H1 (cell line): Measurements from ENCODE around the gene POC1B. TPM values are rescaled to one million over a fixed set of nuclear protein-coding genes. Genes with fewer than 3 reads are reported as not detected.

Source experiments
- CTCF ChIA-PET: fragments of 300-600 bp; sonication (Branson Sonifier 250); formaldehyde crosslinking; loops from one replicate; lab custom pipeline; 2021; ENCODE audit not compliant: partially characterized antibody; lab: Charles Lee
- POLR2A ChIA-PET: fragments of 300-600 bp; sonication (Branson Sonifier 250); formaldehyde crosslinking; loops from one replicate; lab custom pipeline; 2021; ENCODE audit warnings: inconsistent platforms; ENCODE audit not compliant: partially characterized antibody; lab: Charles Lee
- DNase-seq, 2 experiments: peaks; one replicate each; pipeline versions ENCODE4 v3.0.0 to v3.0.0-alpha.2; 2010 to 2022; ENCODE audit warnings: low spot score in 2 of 2, low read depth in 1 of 2, mixed read lengths in 1 of 2
- FAIRE-seq: peaks from 2 replicates; lab custom pipeline; 2011; peaks lifted over from hg19 to GRCh38; lab: Jason Lieb, UNC
- H2AFZ ChIP-seq: 2 replicates; pipeline ENCODE4 v1.8.1; 2012; ENCODE audit warnings: low read length, inconsistent platforms
- H2AK5ac ChIP-seq: 2 replicates; pipeline ENCODE4 v1.6.1; 2013; ENCODE audit warnings: low read depth, low read length
- H2BK120ac ChIP-seq: replicated peaks from 2 replicates; pipeline ENCODE3; 2013; ENCODE audit warnings: low read depth, low read length, inconsistent platforms
- H2BK12ac ChIP-seq: 2 replicates; pipeline ENCODE4 v1.6.1; 2013; ENCODE audit warnings: low read depth, low read length
- H2BK15ac ChIP-seq: 2 replicates; pipeline ENCODE4 v1.6.1; 2013; ENCODE audit warnings: low read length
- H2BK20ac ChIP-seq: 2 replicates; pipeline ENCODE4 v1.6.1; 2013; ENCODE audit warnings: low read length
- H2BK5ac ChIP-seq: 2 replicates; pipeline ENCODE4 v1.6.1; 2013; ENCODE audit warnings: low read depth, low read length
- H3K14ac ChIP-seq: 2 replicates; pipeline ENCODE4 v1.6.1; 2013; ENCODE audit warnings: inconsistent platforms; ENCODE audit not compliant: insufficient read length
- H3K18ac ChIP-seq: 2 replicates; pipeline ENCODE4 v1.6.1; 2013; ENCODE audit warnings: low read length; ENCODE audit errors: extremely low read depth
- H3K23ac ChIP-seq: 2 replicates; pipeline ENCODE4 v1.6.1; 2013; ENCODE audit warnings: inconsistent platforms; ENCODE audit not compliant: insufficient read length
- H3K23me2 ChIP-seq: 2 replicates; pipeline ENCODE4 v1.6.1; 2013; ENCODE audit warnings: low read depth, low read length
- H3K27ac ChIP-seq: 2 replicates; pipeline ENCODE4 v1.6.1; 2011; ENCODE audit warnings: low read depth, low read length, inconsistent platforms
- H3K27me3 ChIP-seq, 4 experiments: replicated peaks in 1 of 4; 1 replicate in 1 of 4; 2 replicates in 3 of 4; pipeline versions ENCODE4 v1.6.1 to v1.8.1; 2011 to 2013; ENCODE audit warnings: low read length in 3 of 4, mild to moderate bottlenecking in 3 of 4, inconsistent platforms in 2 of 4, mixed read lengths in 2 of 4, moderate library complexity in 1 of 4; ENCODE audit not compliant: control insufficient read depth in 3 of 4, insufficient read depth in 3 of 4; ENCODE audit errors: extremely low read depth in 1 of 4
- H3K36me3 ChIP-seq, 4 experiments: 2 replicates each; pipeline versions ENCODE4 v1.6.1 to v1.8.1; 2011 to 2013; ENCODE audit warnings: mild to moderate bottlenecking in 4 of 4, low read length in 3 of 4, moderate library complexity in 2 of 4, control low read depth in 1 of 4, inconsistent platforms in 1 of 4; ENCODE audit not compliant: insufficient read depth in 4 of 4, control insufficient read depth in 2 of 4
- H3K4ac ChIP-seq: replicated peaks from 2 replicates; pipeline ENCODE3; 2013; ENCODE audit warnings: low read length, low read depth, mixed read lengths, inconsistent platforms; ENCODE audit not compliant: insufficient read length
- H3K4me1 ChIP-seq, 4 experiments: replicated peaks in 1 of 4; 1 replicate in 1 of 4; 2 replicates in 3 of 4; pipeline versions ENCODE4 v1.6.1 to v1.8.1; 2011 to 2013; ENCODE audit warnings: low read length in 3 of 4, inconsistent platforms in 2 of 4, mixed read lengths in 1 of 4; ENCODE audit not compliant: insufficient read depth in 4 of 4, control insufficient read depth in 3 of 4
- H3K4me2 ChIP-seq, 2 experiments: 2 replicates each; pipeline versions ENCODE4 v1.6.1 to v1.8.1; 2011 to 2013; ENCODE audit warnings: low read depth in 2 of 2, low read length in 2 of 2, control low read depth in 1 of 2, inconsistent platforms in 1 of 2, mild to moderate bottlenecking in 1 of 2; ENCODE audit not compliant: insufficient read depth in 1 of 2
- H3K4me3 ChIP-seq, 4 experiments: fragments of 200-600, 300-600 bp in 1 of 4; sonication (generic), shearing (Covaris generic), sonication (Bioruptor Twin) in 1 of 4; 2 replicates each; pipeline versions ENCODE4 v1.5.1 to v1.8.1; 2011 to 2016; ENCODE audit warnings: low read length in 4 of 4, low read depth in 3 of 4, control low read depth in 2 of 4, inconsistent platforms in 2 of 4, mild to moderate bottlenecking in 2 of 4, mixed read lengths in 1 of 4, moderate library complexity in 1 of 4; ENCODE audit not compliant: insufficient read depth in 2 of 4; ENCODE audit errors: extremely low read depth in 1 of 4
- H3K56ac ChIP-seq: replicated peaks from 2 replicates; pipeline ENCODE3; 2013; ENCODE audit warnings: low read depth, mild to moderate bottlenecking, mixed read lengths, low read length, inconsistent platforms; ENCODE audit not compliant: insufficient read length
- H3K79me1 ChIP-seq: 2 replicates; pipeline ENCODE4 v1.6.1; 2013; ENCODE audit warnings: low read depth, low read length, control low read depth
- H3K79me2 ChIP-seq, 2 experiments: 2 replicates each; pipeline versions ENCODE4 v1.6.1 to v1.8.1; 2012 to 2013; ENCODE audit warnings: low read length in 2 of 2, mild to moderate bottlenecking in 2 of 2, inconsistent platforms in 1 of 2; ENCODE audit not compliant: insufficient read depth in 2 of 2, control insufficient read depth in 1 of 2
- H3K9ac ChIP-seq, 4 experiments: replicated peaks in 1 of 4; 1 replicate in 1 of 4; 2 replicates in 3 of 4; pipeline versions ENCODE4 v1.6.1 to v1.8.1; 2011 to 2013; ENCODE audit warnings: low read depth in 3 of 4, low read length in 3 of 4, control low read depth in 2 of 4, mild to moderate bottlenecking in 2 of 4, moderate library complexity in 2 of 4, inconsistent platforms in 1 of 4; ENCODE audit errors: extremely low read depth in 1 of 4
- H3K9me3 ChIP-seq, 2 experiments: 2 replicates each; pipeline versions ENCODE4 v1.6.1 to v1.8.1; 2012 to 2013; ENCODE audit warnings: mild to moderate bottlenecking in 2 of 2, moderate library complexity in 2 of 2, control low read depth in 1 of 2, inconsistent platforms in 1 of 2, low read depth in 1 of 2, low read length in 1 of 2, mixed read lengths in 1 of 2; ENCODE audit not compliant: insufficient read depth in 2 of 2
- H4K20me1 ChIP-seq, 2 experiments: replicated peaks in 1 of 2; 2 replicates each; pipeline versions ENCODE3 to v1.8.1; 2011 to 2013; ENCODE audit warnings: inconsistent platforms in 2 of 2, low read length in 2 of 2, mild to moderate bottlenecking in 1 of 2; ENCODE audit not compliant: insufficient read depth in 2 of 2, control insufficient read depth in 1 of 2
- H4K5ac ChIP-seq: 2 replicates; pipeline ENCODE4 v1.6.1; 2013; ENCODE audit warnings: low read length, low read depth, mixed read lengths, inconsistent platforms; ENCODE audit not compliant: insufficient read length
- H4K8ac ChIP-seq: 2 replicates; pipeline ENCODE4 v1.8.0; 2013; ENCODE audit warnings: mild to moderate bottlenecking, moderate library complexity, low read length, inconsistent platforms; ENCODE audit not compliant: insufficient read depth; ENCODE audit errors: extremely low read depth
- H4K91ac ChIP-seq: replicated peaks from 2 replicates; pipeline ENCODE3; 2013; ENCODE audit warnings: low read length, mixed read lengths, inconsistent platforms; ENCODE audit not compliant: insufficient read length
- KDM5A ChIP-seq: fragments of 200-600 bp; IDR thresholded peaks from 2 replicates; pipeline ENCODE4 v1.7.1; 2012; ENCODE audit warnings: mild to moderate bottlenecking, low read length, inconsistent platforms, mixed read lengths
- WGBS, 2 experiments: shearing (Covaris generic) in 1 of 2; methylation state at CpG; one replicate each; pipeline versions ENCODE4 v1.1.6 to v1.1.7; 2013 to 2015; ENCODE audit warnings: low lambda C conversion rate in 2 of 2, mixed read lengths in 2 of 2, inconsistent platforms in 1 of 2, low coverage in 1 of 2, missing lambda C conversion rate in 1 of 2; ENCODE audit not compliant: insufficient replicate concordance in 2 of 2, insufficient coverage in 1 of 2, insufficient read length in 1 of 2; ENCODE audit errors: extremely low coverage in 1 of 2, missing lambda C conversion rate in 1 of 2; 5-methylcytosine and 5-hydroxymethylcytosine counted together
- polyA plus RNA-seq, 7 experiments: library from polyadenylated mRNA; depleted of rRNA in 3 of 7; stranded (reverse) in 5 of 7; unstranded in 2 of 7; fragments of >200 nt in 5 of 7; fragments of 200-250 nt in 2 of 7; gene quantifications; 1 replicate in 5 of 7; 2 replicates in 1 of 7; 4 replicates in 1 of 7; pipeline versions ENCODE4 v1.2.1 to v1.2.3, GENCODE V29; 2011 to 2013; ENCODE audit warnings: missing spikeins in 2 of 7, mixed read lengths in 2 of 7
- total RNA-seq: library from RNA; stranded (reverse); fragmentation: NEBNext Ultra II Directional; extraction: Animal tissue kit (Norgen Biotek cat#: 25700); gene quantifications from 2 replicates; pipeline ENCODE4 v1.2.1, GENCODE V29; 2021

The POC1B gene
- total and polyA plus RNA-seq, 2 of the 8 experiments (the other 6 are each of a cell fraction or from before 2014, with no cell fraction given) = 7.5 to 16.3 TPM

GRCh38 chr12:89412665-89413064 lies 113.2 kb downstream of the POC1B start:
- FAIRE-seq (no peak), DNase-seq (no peak)
- H3K18ac ChIP-seq = no peak overlapping the region; the same call in 1 of the 2 replicates
- no peak overlapping the region for H2BK120ac ChIP-seq
- H3K56ac ChIP-seq = no peak overlapping the region
- no peaks in the 10 kb centered on the region for H4K20me1 ChIP-seq
- H4K91ac ChIP-seq = no peak overlapping the region
- CTCF ChIA-PET = interaction anchor here (0.6 to 1.2 kb wide), 3 partner anchors 16 to 89 kb away, joined by 3 to 4 read pairs (median 3); no protein-coding TSS in a partner anchor
- H3K36me3 ChIP-seq = no peaks in the 10 kb centered on the region
- no peak overlapping the region for H3K4me3 ChIP-seq
- H2AK5ac ChIP-seq = peak overlapping the region; percentile 83; the same call in 1 of the 2 replicates
- no peak overlapping the region for H3K14ac ChIP-seq
- H3K4me2 ChIP-seq = no peak overlapping the region
- WGBS, 2 experiments = 93% methylated on average over 3 of the region's 6 CpGs; no CpG with 5 or more reads in 1 of the 2 experiments
- H2BK15ac ChIP-seq = no peak overlapping the region
- H3K4me1 ChIP-seq = peaks cover 2 to 9% (median 3%) of the 10 kb centered on the region in 4 experiments; a peak in 4 of 7 replicates
- H2BK5ac ChIP-seq = no peak overlapping the region
- H2BK20ac ChIP-seq = no peak overlapping the region
- POLR2A ChIA-PET = no interaction called here
- no peaks in the 10 kb centered on the region for H3K27me3 ChIP-seq
- no peaks in the 10 kb centered on the region for H3K79me1 ChIP-seq
- no peaks in the 10 kb centered on the region for H3K79me2 ChIP-seq
- H3K4ac ChIP-seq = no peak overlapping the region
- H3K9me3 ChIP-seq = no peaks in the 10 kb centered on the region
- H2BK12ac ChIP-seq = no peak overlapping the region
- no peak overlapping the region for H3K23ac ChIP-seq
- H4K5ac ChIP-seq = no peak overlapping the region
- no peak overlapping the region for H4K8ac ChIP-seq
- H2AFZ ChIP-seq = no peak overlapping the region
- H3K27ac ChIP-seq = no peak overlapping the region
- no peak overlapping the region for H3K9ac ChIP-seq
- H3K23me2 ChIP-seq = no peaks in the 10 kb centered on the region
- TF ChIP-seq KDM5A = no peak
